Activated CD8-positive, alpha-beta T cell treated with anti-CD3 and anti-CD28 coated beads, Interleukin-2, amount 10 ng/mL, durations not matched to agents 7 days and 5 days (primary cell): ENCODE measurements around the gene SCYL3. TPM values are rescaled to one million over a fixed set of nuclear protein-coding genes. Genes with fewer than 3 reads are reported as not detected.
"Not testable (repeated sequence)": the region's sequence is repeated elsewhere in the genome, so short reads cannot be mapped to it uniquely, and the experiment has no call there.

Experiments
- ATAC-seq: fragments of 150-1000 bp; cut with Tn5 transposase; one replicate; pipeline ENCODE4 v1.10.0; 2021; ENCODE audit warnings: moderate library complexity
- CTCF ChIA-PET: fragments of 350-600 bp; sonication (Branson Sonifier 250); formaldehyde crosslinking; loops from one replicate; lab custom pipeline; 2021; ENCODE audit warnings: antibody characterized with exemption; lab: Charles Lee
- POLR2A ChIA-PET: fragments of 350-600 bp; sonication (Branson Sonifier 250); formaldehyde crosslinking; loops from one replicate; lab custom pipeline; 2021; ENCODE audit warnings: antibody characterized with exemption; lab: Charles Lee
- DNase-seq: peaks from one replicate; pipeline ENCODE4 v3.0.0-alpha.2; 2020
- H3K27ac Mint-ChIP-seq: one replicate; pipeline ENCODE4 v1.8.0; 2021; ENCODE audit warnings: mild to moderate bottlenecking, mixed read lengths
- H3K27me3 Mint-ChIP-seq: one replicate; pipeline ENCODE4 v1.8.0; 2021; ENCODE audit warnings: low read depth, mixed read lengths
- H3K36me3 Mint-ChIP-seq: one replicate; pipeline ENCODE4 v1.8.0; 2021; ENCODE audit warnings: low read depth, mixed read lengths
- H3K4me1 Mint-ChIP-seq: one replicate; pipeline ENCODE4 v1.8.0; 2021; ENCODE audit warnings: low read depth, mixed read lengths
- H3K4me3 Mint-ChIP-seq: one replicate; pipeline ENCODE4 v1.8.0; 2021; ENCODE audit warnings: mild to moderate bottlenecking, mixed read lengths
- H3K9me3 Mint-ChIP-seq: one replicate; pipeline ENCODE4 v1.8.0; 2022; ENCODE audit warnings: mixed read lengths; ENCODE audit not compliant: insufficient read depth
- total RNA-seq, 2 experiments: library from RNA; stranded (reverse); gene quantifications; one replicate each; pipeline ENCODE4 v1.2.3, GENCODE V29; 2021

SCYL3 gene
- total RNA-seq, 2 experiments from 2014 or later = 14.6 to 15.1 TPM

DNA sequence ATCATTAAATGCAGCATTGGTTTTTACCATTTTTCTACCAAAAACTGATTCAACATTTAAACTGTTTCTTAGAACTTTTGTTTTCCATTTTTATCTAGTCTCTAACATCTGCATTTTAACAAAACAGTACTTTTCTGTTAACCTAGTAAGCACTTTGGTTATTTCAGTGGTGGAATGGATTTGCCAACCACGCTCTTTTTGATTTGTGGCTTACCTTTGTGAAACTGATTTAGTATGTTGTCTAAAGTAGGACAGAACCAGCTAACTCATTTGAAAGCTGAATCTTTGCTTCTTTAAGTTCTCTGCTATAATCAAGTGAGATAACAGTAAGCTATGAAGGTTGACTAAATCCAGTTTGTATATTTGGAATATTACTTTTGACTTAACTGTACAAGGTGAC lies 57.5 kb downstream of the SCYL3 start:
- Mint-ChIP-seq H3K27ac (no peak overlapping the region), H3K36me3 (peaks cover 66% of the 10 kb centered on the region), H3K4me1 (no peaks in the 10 kb centered on the region), H3K4me3 (no peak overlapping the region), H3K27me3 (no peaks in the 10 kb centered on the region), H3K9me3 (peaks cover 7% of the 10 kb centered on the region)
- ChIA-PET POLR2A (no interaction called here), CTCF (interaction anchor here (0.8 to 1.2 kb wide), 3 partner anchors 8 to 250 kb away, joined by 3 to 4 read pairs (median 3); partner anchors contain the start of gene F5)
- no peak for ATAC-seq
- no peak for DNase-seq

DNA sequence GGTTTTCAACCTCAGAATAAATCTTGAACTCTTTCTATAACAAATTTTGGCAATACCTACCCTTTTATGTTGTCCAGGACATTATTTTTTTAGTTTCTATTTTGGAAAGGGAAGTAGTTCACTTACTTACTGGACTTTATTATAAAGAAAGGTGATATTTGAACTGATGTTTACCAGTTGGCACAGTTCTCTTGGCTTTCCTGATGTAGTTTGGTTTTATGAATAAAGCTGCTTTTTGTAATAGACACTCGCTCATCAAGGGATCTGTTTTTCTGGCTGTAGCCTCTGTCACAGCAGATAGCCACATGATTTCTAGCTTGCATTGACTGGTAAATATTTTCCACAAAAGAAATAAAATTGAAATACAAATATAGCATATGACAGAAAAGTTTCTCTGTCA lies 58.0 kb downstream of the SCYL3 start:
- POLR2A ChIA-PET = no interaction called here
- no peak for ATAC-seq
- H3K36me3 Mint-ChIP-seq = peaks cover 65% of the 10 kb centered on the region
- no peak for DNase-seq
- no peak overlapping the region for H3K27ac Mint-ChIP-seq
- CTCF ChIA-PET = interaction anchor here (1.2 kb wide), 1 partner anchor 250 kb away, joined by 3 read pairs; the partner anchor contains the start of gene F5
- H3K4me3 Mint-ChIP-seq = no peak overlapping the region
- peaks cover 7% of the 10 kb centered on the region for H3K9me3 Mint-ChIP-seq
- no peaks in the 10 kb centered on the region for H3K27me3 Mint-ChIP-seq
- H3K4me1 Mint-ChIP-seq = no peaks in the 10 kb centered on the region

DNA sequence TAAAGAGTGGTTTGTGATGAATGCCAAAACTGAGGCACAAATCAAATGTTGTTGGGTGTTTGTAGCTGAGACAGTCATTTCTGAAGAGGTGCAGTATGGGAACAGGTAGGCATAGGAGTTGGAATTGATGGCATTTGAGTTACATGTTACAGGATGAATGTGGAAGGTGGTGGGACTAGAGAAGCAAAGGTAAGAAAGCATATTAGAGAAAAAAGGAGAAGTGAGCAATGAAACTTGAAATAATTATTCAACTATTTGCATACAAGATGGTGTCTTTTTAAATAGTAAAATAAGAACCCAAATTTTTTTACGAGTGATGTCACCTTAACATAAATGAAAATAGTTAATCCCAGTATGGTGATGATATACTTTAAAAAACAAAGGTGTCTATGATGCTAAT lies 58.8 kb downstream of the SCYL3 start:
- ChIA-PET CTCF (no interaction called here), POLR2A (no interaction called here)
- peaks cover 7% of the 10 kb centered on the region for H3K9me3 Mint-ChIP-seq
- no peaks in the 10 kb centered on the region for H3K27me3 Mint-ChIP-seq
- no peak overlapping the region for H3K27ac Mint-ChIP-seq
- no peak overlapping the region for H3K4me3 Mint-ChIP-seq
- no peaks in the 10 kb centered on the region for H3K4me1 Mint-ChIP-seq
- ATAC-seq (no peak), DNase-seq (no peak)
- H3K36me3 Mint-ChIP-seq = peaks cover 62% of the 10 kb centered on the region

DNA sequence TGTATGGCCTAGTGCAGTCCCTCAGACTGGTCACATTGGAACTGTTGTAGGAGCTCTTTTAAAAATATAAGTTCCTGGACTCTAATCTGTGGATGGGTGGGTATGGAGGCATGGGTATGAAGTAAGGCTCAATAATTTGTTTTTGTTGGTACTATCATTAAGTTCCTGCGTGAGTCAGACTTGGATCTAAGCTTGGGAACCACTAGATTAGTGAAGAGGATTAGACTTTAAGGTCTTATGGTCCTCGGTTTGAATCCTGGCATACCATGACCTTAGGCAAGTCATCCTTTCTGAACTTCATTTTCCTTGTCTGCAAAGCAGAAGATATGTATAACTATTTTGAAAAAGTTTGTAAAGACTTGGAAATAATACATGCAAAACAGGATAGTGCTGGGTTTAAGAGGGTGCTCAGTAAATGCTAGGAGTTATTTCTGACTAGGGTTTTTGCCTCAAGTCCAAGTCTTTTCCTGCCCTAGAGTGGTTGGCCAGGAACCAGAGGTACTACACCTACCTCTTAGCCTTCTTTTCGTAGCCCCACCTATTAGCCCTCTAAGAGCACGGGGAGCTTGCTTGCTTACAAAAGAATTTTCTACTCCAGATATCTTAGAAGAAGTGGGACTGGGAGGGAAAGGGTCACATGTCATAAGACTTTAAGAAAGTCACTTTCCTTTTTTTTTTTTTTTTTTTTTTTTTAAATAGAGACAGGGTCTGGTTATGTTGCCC lies 60.4 kb downstream of the SCYL3 start:
- Mint-ChIP-seq H3K4me3 (no peak overlapping the region), H3K36me3 (peaks cover 49% of the 10 kb centered on the region), H3K4me1 (no peaks in the 10 kb centered on the region), H3K9me3 (no peaks in the 10 kb centered on the region), H3K27me3 (no peaks in the 10 kb centered on the region), H3K27ac (no peak overlapping the region)
- POLR2A ChIA-PET = interaction anchor here (0.6 kb wide), 2 partner anchors 257 to 1906 kb away, joined by 3 read pairs; no protein-coding TSS in a partner anchor
- DNase-seq = no peak
- CTCF ChIA-PET = interaction anchor here (1.2 kb wide), 1 partner anchor 247 kb away, joined by 4 read pairs; the partner anchor contains the start of gene F5
- no peak for ATAC-seq

DNA sequence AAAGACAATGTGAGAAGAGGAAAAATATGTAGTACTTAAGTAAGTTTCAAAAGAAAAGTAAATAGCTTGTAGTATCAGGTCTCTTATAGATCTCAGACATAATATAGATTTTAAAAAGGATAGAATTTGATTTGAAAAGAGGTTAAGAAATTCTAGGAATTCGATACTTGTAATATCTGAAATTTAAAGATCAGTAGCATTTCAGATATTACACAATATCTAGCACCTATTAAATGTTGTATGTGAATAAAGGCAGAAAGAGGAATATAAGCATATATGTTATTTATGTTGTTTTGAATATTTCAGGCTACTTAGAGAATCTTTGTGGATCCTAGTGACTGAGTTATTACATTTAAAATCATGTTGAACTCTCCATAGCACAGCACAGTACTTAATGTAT lies 64.0 kb downstream of the SCYL3 start:
- Mint-ChIP-seq H3K9me3 (no peaks in the 10 kb centered on the region), H3K4me3 (no peak overlapping the region), H3K27me3 (no peaks in the 10 kb centered on the region), H3K4me1 (no peaks in the 10 kb centered on the region), H3K36me3 (peaks cover 46% of the 10 kb centered on the region), H3K27ac (no peak overlapping the region)
- ChIA-PET POLR2A (no interaction called here), CTCF (no interaction called here)
- DNase-seq (no peak), ATAC-seq (no peak)

DNA sequence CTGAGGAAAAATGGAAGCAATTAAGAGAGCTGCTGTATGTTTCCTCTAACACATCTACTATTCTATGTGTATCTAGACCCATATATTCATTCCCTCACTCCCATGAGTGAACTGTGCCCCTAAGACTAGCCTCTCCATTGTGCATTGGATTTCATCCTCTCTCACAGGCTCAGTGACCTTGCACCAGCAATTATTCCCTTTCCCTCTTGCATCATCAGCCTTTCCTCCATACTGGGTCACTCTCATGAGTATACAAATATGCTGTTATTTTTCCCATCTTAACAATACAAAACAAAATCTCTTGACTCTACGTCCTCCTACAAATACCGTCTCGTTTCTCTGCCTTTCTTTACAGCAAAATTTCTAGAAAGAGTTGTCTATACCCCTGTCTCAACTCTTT lies 69.5 kb downstream of the SCYL3 start:
- peaks cover 1% of the 10 kb centered on the region for H3K4me1 Mint-ChIP-seq
- no peaks in the 10 kb centered on the region for H3K9me3 Mint-ChIP-seq
- H3K36me3 Mint-ChIP-seq = peaks cover 45% of the 10 kb centered on the region
- no peak overlapping the region for H3K4me3 Mint-ChIP-seq
- ChIA-PET POLR2A (no interaction called here), CTCF (no interaction called here)
- H3K27me3 Mint-ChIP-seq = no peaks in the 10 kb centered on the region
- no peak overlapping the region for H3K27ac Mint-ChIP-seq
- ATAC-seq = no peak
- DNase-seq = no peak

DNA sequence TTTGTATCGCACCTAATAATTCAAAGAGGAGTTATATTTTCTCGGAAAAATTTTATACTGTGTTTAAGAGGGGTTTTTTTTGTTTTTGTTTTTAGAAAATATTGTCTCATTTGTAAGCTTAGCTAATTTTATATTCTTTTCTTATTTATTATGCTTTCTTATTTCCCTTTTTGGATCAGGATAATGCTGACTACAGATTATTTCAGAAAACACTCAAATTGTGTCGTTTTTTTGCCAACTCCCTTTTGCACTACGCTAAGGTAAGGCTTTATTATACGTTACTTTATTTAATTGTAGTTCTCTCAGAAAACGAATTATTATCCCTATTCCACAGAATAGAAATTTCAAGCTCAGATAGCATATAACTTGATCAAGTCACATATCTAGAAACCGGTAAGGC lies 72.2 kb downstream of the SCYL3 start:
- DNase-seq (no peak), ATAC-seq (no peak)
- Mint-ChIP-seq H3K4me1 (peaks cover 1% of the 10 kb centered on the region), H3K27ac (no peak overlapping the region), H3K36me3 (peaks cover 45% of the 10 kb centered on the region), H3K27me3 (no peaks in the 10 kb centered on the region), H3K4me3 (no peak overlapping the region), H3K9me3 (no peaks in the 10 kb centered on the region)
- ChIA-PET POLR2A (no interaction called here), CTCF (no interaction called here)

- Mint-ChIP-seq H3K4me1 (peaks cover 6% of the 10 kb centered on the region), H3K9me3 (no peaks in the 10 kb centered on the region), H3K36me3 (peaks cover 48% of the 10 kb centered on the region), H3K4me3 (no peak overlapping the region), H3K27ac (no peak overlapping the region), H3K27me3 (no peaks in the 10 kb centered on the region)
- ChIA-PET CTCF (no interaction called here), POLR2A (no interaction called here)
- ATAC-seq = no peak
- DNase-seq = no peak
Observed at GRCh38 chr1:169816617-169817016, 77.1 kb downstream of the SCYL3 start.

- ChIA-PET POLR2A (no interaction called here), CTCF (no interaction called here)
- no peaks in the 10 kb centered on the region for H3K9me3 Mint-ChIP-seq
- no peak overlapping the region for H3K4me3 Mint-ChIP-seq
- ATAC-seq (no peak), DNase-seq (no peak)
- H3K4me1 Mint-ChIP-seq = peaks cover 8% of the 10 kb centered on the region
- no peaks in the 10 kb centered on the region for H3K27me3 Mint-ChIP-seq
- H3K36me3 Mint-ChIP-seq = peaks cover 50% of the 10 kb centered on the region
- no peak overlapping the region for H3K27ac Mint-ChIP-seq
Observed at GRCh38 chr1:169814265-169814664, 79.4 kb downstream of the SCYL3 start.

DNA sequence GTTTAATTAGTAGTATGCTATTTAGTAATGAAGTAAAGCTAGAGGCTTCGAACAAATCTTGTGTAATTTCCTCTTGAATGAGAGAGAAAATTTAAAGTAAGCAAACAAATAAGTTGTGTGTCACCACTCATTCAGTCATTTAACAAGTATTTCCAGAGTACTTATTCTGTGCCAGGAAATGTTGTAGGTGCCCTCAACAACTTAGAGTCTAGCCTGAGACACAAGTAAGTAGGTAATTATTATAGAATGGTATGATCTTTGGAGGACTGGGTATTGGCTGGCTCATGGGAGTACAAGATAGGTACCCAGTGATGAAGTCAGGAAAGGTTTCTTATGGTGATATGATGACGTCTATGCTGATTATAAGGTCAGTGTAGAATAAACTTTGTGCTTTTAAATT lies 81.6 kb downstream of the SCYL3 start:
- CTCF ChIA-PET = interaction anchor here (1.7 kb wide), 1 partner anchor 226 kb away, joined by 4 read pairs; the partner anchor contains the start of gene F5
- DNase-seq (no peak), ATAC-seq (no peak)
- Mint-ChIP-seq H3K36me3 (peaks cover 54% of the 10 kb centered on the region), H3K27me3 (no peaks in the 10 kb centered on the region), H3K27ac (no peak overlapping the region), H3K4me3 (no peak overlapping the region), H3K9me3 (no peaks in the 10 kb centered on the region), H3K4me1 (peaks cover 8% of the 10 kb centered on the region)
- POLR2A ChIA-PET = no interaction called here

GRCh38 chr1:169811418-169812035 lies 82.2 kb downstream of the SCYL3 start:
- H3K27me3 Mint-ChIP-seq, H3K4me1 Mint-ChIP-seq, ATAC-seq, POLR2A ChIA-PET, H3K9me3 Mint-ChIP-seq, H3K4me3 Mint-ChIP-seq, CTCF ChIA-PET, DNase-seq, H3K27ac Mint-ChIP-seq: not testable (repeated sequence)
- H3K36me3 Mint-ChIP-seq = peaks cover 58% of the 10 kb centered on the region
